Amygdala (tissue), 56 donors: ENCODE measurements around the gene RNMT.

Experiments
- DNase-seq, 56 donors: peaks; one replicate each; lab custom pipeline; 2025; lab: John Stamatoyannopoulos, UW

The RNMT gene

GRCh38 chr18:13809531-13810255 is 83.2 kb downstream of the RNMT start:
- no peak for DNase-seq

- no peak for DNase-seq
Measured at GRCh38 chr18:13810950-13811485, 84.5 kb downstream of the RNMT start.

- DNase-seq: no peak
Measured at GRCh38 chr18:13811993-13812392, 85.5 kb downstream of the RNMT start.

GRCh38 chr18:13813271-13813849 is 86.9 kb downstream of the RNMT start:
- DNase-seq: peak in 44 of 56 donors; percentile 2 to 83 (median 24)
